Hypothalamus (tissue), 51 donors: ENCODE data around the gene QSOX2.

Source experiments
- DNase-seq, 51 donors: peaks; one replicate each; lab custom pipeline; 2025; lab: John Stamatoyannopoulos, UW

Gene QSOX2

DNA sequence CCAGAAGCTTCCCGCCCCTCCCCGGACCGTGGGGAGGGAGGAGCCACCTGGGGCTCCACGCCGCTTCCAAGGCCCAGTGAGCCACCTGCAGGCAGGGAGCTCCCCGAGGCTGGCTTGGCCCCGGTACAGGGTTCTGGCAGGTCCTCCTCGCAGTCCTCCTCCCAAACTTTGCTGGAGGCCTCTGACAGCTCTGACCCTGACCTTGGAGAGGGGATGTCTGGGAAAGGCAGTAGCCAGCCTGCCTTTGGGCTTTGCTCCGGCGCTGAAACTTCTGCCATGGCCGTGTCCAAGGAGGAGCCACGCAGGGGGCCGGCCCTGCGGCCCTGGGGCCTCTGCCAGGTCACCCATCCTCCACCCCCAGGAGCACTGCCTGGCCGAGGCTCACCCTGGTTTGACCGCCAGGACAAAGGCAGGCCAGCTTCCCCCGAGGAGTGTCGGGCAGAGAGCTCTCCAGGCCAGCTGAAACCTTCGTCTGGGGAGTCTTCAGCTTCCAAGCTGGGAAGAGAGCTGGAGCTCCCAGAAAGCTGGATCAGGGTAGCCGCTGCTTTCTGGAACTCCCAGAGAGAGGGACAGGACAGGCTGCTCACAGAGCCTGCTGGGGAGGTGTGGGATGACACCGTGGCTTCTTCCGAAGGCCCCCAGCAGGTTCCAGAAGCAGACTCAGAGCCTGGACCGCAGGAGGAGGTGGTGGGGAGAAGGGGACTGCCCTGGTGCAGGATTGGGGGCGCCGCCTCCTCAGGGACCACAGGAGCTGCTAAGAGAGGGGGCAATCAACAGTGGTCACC, 9.0 kb upstream of the QSOX2 start:
- peak in 2 of 51 donors; percentile 11 to 13 for DNase-seq

DNA sequence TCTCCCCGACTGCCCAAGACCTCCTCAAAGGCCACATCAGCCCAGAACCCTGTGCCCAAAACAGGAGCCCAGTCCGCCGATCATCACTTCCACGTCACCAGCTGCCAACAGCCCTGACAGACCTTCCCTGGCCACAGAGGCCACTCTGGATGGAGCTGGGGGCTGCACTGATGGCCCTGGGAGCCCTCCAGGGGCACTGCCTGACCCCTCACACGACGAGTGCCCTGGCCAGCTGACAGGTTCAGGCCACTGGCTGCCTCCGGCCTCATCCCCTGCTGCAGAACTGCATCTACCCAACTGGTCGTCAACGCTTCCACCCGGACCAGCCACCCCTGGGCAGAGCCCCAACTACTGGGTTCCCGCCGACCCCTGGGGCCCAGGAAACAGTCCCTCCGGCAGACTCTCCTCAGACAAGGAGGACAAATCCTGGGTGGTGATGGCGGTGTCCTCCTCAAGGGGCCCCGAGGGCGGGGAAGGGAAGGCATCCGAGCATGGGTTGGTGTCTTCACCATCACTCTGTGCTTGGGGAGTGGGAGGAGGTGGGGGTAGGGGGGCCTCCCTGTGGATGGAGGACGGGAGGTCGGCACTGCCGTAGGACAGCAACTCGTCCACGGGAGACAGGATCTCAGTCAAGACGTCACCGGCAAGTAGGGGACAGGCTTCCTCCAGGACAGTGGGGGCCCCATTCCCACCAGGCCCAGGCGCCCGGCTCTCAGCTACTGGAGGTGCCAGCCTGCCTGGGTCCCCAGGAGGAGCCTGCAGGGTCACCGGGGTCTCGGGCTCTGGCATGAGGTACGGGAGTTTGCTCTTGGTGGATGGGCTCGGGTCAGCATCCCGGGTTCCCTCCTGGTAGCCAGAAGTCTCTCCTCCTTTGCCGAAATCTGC, 7.9 kb upstream of the QSOX2 start:
- no peak for DNase-seq

DNA sequence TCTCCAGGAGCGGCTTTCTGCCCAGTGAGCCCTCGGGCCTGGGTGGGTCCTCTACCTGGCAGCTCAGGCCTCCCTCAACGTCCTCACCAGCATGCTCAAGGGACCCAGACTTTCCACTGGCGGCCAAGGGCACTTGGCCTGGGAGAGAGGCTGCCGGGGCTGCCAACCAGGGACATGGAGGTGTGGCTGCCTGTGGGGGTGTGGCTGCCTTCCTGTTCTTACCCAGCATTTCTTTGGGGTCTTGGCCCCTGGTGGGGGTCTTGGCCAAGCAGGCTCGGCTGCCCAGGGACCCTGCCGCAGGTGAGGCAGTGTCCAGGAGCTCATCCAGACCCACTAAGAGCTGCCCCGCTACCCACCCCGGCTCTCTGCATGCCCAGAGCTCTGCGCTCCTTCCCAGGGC, 7.2 kb upstream of the QSOX2 start:
- DNase-seq, result no peak

DNA sequence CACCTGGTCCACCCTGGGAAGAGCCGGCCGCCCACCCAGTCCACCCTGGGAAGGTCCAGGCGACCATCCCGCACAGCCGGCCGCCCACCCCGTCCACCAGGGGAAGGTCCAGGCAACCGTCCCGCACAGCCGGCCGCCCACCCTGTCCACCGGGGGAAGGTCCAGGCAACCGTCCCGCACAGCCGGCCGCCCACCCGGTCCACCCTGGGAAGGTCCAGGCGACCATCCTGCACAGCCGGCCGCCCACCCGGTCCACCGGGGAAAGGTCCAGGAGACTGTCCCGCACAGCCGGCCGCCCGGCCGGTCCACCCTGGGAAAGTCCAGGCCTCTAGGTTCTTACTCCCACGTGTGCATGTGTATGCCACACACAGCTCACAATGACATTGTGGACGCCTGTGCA, 6.7 kb upstream of the QSOX2 start:
- DNase-seq, result no peak

DNA sequence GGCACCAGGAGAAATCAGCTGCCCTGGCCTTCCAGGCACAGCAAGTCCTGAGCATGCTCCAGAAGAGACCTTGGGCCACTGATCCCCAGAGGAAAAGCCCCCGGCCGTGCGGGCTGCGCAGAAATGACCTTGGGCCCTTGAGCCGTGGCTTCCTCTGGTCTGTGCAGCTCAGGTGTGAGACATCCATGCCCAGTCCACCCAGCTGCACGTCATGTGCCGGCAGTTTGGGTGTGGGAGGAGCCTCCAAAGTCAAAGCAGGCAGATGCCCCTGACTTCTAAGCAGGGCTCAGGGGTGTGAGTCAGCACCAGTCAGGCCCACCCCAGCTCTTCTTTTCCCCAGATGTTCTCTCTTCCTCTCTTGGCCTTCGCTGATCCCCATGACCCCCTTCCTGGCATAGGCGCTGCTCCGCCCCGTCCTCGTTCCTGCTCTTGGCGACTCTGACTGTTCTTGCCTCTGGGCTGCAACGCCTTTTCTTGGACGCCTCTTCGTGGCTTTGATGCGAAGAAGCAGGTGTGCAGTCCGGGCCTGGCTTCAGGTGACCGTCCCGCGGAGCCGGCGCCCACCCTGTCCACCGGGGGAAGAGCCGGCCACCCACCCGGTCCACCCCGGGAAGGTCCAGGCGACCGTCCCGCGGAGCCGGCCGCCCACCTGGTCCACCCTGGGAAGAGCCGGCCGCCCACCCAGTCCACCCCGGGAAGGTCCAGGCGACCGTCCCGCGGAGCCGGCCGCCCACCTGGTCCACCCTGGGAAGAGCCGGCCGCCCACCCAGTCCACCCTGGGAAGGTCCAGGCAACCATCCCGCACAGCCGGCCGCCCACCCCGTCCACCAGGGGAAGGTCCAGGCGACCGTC, 5.9 kb upstream of the QSOX2 start:
- DNase-seq, result no peak

DNA sequence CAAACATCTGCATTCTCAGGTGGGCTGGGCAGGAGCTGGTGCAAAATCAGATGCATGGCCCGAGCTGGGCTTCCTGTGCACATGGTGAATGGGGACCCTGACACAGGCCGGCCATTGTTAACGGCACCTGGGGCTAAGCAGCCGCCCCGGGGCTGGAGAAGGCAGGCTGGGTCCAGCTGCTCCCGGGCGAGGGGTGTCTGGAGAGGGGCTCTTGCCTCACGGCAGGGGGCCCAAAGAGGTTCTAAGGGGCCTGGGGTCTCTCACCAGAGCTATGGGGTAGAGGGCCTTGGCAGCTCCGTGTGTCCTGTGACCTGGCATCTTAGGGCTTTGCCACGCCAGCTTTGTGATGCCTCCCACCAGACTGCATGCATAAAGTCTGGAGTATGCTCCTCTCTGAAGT, 5.1 kb upstream of the QSOX2 start:
- DNase-seq, result no peak

DNA sequence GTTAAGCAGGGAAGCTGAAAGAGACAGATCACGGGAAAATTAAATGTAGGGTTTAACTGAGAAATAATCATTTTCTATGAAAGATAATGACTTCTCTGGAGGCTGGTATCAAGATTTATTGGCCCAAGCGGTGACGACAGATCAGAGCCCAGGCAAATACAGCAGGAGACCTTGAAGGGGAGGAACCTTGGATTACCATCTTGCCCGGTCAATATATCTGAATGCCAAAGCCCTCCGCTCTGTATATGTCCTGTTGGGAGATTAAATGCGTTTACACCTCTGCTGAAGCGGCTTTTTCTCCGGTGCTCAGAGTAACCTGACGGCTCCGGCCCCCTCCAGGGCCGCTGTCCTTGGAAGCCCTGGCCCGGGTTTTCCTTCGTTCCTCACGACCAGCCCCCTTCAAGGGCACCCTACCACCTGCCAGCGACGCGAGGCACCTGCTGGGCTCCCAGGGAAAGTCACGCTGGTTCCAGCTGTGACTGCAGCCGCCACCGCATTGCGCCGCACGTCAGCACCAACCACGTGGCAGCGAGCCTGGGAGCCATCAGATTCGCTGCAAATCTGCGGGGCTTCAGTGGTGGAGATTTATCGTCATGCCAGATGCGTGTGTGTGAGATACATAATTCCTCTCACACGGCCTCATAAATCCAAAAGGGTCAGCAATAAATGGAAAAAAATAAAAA, 4.4 kb upstream of the QSOX2 start:
- no peak for DNase-seq

DNA sequence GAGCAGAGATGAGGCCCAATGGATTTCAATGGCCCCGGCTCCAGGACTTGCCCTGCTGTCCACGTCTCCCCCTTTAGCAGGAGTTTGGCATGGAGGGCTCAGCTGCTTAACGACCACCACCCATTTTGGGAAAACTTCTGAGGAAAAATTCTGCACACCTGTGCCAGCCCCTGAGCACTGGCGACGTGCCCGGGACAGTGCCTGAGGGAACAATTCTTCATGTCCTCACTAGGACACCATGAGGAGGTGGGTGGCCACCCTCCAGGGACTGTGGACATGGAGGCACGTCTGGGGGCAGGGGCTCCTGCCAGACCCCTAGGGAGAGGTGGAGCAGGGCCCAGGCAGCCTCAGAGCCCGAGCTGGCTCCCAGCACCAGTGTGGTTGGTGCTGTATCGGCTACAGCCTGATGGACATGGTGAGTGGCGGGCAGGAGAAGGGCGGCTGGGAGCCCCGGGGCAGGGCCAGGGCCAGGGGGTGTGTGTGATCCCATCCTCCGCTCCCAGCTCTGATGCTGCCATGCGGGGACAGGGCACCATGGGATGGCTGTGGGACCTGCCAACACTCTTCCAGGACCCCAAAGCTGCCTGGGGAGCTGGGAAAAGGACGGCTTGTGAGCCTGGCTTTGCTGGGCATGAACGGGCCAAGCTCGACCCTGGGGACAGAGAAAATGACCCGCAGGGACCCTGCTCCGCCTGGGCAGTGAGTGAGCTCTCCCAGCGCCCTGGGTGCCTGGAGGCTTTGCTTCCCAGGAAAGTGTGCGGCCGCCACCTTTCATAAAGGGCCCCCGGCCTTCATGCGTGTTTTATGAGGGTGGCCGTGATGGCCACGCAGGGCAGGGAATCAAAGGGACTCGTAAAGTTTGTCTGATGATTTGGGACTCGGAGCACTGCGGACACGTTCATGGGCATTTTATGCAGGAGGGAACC, 3.6 kb upstream of the QSOX2 start:
- no peak for DNase-seq

DNA sequence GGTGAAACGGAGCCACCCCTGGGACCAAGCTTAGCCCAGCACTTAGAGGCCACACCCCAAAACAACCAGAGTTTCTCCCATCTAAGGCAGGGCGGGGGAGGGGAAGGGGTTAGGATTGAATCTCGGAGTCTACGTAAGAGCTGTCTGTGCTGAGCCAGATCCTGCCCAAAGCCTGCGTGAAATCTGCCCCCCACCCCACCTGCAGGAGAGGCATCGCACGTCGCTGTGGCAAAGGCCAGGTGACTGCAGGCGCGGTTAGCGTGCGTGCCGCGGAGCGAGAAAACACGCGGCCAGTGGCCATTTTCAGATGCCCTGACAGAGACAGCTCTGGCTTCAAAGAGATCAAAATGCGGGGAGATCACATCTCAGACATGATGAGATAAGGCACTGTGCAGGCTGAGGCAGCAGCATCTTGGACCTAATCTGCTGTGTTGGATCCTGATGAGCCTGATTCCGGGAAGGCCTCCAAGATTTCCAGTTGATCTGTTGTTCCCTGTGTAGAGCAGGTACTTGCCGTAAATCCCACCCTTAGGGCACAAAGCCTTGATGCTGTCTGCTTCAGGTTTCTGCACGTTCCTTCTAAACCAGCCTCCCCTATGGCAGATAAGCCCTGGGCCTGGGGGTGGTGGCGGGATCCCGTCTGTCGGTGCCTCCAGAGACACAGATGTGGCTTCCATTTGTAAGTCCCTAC, 2.5 kb upstream of the QSOX2 start:
- no peak for DNase-seq

DNA sequence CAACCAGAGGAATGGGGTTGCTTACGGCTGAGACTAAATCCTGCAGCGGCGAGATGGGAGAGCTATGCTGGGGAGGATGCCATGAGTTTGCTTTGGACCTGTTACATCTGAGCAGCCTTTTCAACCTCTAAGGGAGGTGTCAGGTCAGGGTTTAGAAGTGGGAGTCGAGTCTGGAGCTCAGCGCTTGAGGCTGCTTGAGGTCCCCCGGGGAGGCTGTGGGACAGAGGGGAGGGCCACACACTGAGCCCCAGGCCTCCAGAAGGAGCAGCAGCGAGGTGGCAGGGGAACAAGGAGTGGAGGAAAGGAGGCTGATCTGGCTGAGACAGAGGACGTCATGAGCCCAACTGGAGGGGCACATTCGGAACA, 1.9 kb upstream of the QSOX2 start:
- no peak for DNase-seq

DNA sequence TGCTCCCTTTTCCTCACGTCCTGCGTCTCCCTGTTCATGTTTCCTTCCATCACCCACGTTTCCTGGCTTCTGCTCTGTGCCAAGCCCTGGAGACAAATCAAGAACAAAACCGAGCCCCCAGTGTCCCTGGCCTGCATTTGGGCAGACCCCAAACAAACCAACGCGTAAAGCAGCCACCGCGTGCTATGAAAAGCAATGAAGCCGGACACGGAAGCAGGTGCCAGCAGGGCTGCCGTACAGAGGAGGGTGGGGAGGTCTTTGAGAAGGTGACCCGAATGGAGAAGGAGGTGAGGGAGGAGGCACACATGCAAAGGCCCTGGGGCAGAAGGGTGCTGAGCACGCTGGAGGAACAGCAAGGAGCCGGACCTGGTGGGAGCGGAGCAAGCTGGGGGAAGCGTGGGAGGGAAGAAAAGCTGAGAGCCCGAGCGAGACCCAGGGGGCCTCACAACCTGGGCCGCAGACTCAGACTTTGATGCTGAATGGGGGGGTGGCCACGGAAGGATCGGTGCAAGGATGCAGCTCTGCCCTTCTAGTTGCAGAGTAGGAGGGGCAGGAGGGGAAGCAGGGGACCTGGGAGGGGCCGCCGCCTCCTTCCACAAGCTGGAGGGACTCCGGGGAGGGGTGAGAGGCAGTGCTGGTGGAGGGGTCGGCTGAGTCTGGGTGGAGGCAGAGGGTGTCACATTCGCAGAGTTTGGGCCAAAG, 1.4 kb upstream of the QSOX2 start:
- DNase-seq, result no peak

DNA sequence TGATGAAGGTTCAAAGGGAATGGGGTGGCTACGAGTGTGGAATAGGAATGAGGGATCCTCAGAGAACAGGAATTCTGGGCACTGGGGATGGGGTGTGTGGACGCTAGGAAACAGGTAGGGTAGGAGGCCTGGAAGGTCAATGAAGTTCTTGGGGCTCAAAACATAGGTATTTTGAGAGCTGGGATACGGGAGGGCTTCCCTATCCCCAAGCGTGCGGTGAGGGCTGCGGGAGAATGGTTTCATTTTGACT, 718 bp downstream of the QSOX2 start:
- DNase-seq, result no peak

DNA sequence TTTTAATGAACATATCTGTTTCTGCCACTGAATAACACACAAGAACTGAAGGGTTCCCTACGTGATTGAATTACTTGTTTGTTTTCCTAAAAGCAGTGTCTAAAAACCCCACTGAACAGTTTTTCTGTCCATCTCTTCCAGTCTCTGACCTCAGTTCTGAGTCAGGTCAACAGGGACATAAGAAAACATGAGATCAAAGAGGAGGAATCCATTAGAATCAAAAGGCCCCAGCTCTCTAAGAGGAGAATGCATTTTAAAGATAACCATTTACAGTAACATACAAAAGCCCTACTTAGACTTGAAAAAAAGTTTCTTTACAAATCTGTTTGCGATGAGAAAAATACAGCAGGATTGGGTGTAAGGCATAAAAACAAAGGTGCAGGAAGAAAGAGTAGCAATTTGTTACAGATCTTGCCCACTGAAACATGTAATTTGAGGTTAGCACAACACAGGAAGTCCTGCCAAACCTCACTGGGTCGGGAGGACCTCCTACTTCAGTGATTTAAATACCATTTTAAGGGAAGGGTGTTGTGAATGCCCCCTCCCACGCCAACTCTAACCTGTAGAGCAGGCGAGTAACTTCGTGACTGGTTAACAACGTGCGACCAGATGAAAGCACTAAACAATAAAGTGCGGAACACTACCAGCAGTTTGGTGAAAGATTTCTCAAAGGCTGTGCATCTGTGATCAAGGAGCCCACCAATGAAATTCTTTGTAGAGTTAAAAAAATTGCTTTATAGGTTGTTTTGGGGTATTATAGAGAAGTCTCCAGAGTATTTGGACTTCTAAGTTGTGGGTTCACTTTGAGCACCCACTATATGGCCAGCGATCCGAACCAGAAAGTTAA, 1.3 kb downstream of the QSOX2 start:
- DNase-seq, result no peak

DNA sequence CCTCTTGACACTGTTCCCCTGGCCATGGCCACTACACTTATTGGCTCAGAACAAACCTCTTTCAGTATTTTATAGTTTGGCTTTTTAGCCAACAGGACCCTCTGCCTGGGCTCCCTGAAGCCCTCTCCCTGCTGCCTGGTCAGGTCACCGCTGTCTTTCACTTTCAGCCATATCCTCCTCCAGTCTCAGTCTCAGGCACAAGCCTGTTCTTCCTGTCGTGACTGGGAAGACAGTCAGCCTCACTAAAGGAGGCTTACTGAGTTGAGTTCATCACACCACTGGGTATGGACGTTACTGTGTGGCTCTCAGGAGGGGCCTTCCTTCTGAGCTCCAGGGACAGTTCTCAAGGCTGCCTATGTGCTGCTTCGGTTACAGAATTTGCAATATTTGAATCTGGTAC, 2.0 kb downstream of the QSOX2 start:
- DNase-seq, result no peak

DNA sequence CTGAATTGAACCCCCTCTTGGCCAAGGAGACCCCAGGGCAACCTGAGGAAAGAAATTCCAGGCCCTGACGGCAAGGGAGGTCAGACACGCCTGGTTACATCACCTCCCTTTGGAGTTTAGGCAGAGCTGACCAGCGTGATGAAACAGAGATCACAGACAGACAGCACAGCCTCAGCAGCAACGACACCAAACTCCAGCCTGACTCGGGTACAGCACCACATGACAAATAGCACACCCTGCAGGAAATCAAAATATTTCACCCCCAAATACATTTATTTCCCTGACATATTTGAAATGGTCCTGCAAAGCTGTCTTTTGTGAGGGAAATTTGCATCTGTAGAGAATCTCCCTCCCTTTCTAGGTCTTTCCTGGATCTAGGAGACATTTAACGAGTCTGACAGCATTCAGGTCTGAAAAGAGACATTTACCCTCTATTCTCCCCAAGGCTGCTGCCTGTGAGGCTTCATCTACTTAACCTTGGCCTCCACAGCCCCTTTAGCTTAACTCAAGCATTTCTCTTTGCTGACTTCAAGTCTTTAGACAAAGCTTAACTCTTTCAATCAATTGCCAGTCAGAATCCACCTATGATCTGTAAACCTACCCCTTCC, 2.6 kb downstream of the QSOX2 start:
- DNase-seq, result no peak

DNA sequence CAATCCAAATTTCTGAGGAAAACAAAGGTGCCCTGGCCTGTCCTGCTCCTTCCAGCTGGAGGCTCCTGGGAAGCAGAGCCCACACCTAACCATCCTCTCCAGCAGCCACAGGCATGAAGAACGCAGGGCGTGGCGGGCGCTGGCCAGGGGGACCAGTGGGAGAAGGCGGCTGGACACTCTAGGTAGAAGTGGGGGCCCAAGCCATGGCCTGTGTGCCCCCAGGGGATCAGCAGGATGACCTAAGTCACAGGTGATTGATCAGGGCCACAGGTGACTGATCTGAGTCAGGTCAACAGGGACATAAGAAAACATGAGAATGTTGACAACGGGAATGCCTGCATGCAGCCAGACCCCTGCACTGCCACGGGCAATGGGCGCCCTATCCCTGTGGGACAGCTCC, 3.4 kb downstream of the QSOX2 start:
- no peak for DNase-seq

DNA sequence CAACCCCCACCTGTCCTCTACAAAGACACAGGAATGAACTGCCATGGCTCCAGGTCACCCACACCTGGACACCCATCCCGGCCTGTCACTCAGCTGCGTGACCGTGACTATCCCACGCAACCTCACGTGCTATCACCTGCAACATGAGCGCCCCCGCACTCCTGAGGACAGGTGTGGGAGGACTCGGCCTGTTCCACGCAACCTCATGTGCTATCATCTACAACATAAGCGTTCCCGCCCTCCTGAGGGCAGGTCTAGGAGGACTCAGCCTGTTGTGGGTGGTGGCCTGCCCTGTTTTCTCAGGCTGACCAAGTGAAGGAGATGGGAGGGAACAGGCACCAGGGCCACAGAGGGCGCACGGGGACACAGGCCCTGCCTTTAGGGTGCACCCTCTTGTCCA, 4.1 kb downstream of the QSOX2 start:
- DNase-seq, result no peak
